HAP-1 (cell line): ENCODE data around the gene HS3ST3B1.

Source experiments
- DNase-seq, 2 experiments: peaks; one replicate each; pipeline ENCODE4 v3.0.0-alpha.2; 2016 to 2020; ENCODE audit warnings: low spot score in 2 of 2
- H3K27me3 ChIP-seq: fragments of 250-450 bp; sonication (Bioruptor Pico); 2 replicates; pipeline ENCODE4 v1.5.1; 2020; ENCODE audit warnings: low read depth, mild to moderate bottlenecking, moderate library complexity
- H3K36me3 ChIP-seq: fragments of 250-450 bp; sonication (Bioruptor Pico); replicated peaks from 2 replicates; pipeline ENCODE4 v1.5.1; 2020; ENCODE audit warnings: mild to moderate bottlenecking
- H3K4me1 ChIP-seq: fragments of 250-450 bp; sonication (Bioruptor Pico); 2 replicates; pipeline ENCODE4 v1.5.1; 2020; ENCODE audit warnings: mild to moderate bottlenecking
- H3K4me3 ChIP-seq: fragments of 250-450 bp; sonication (Bioruptor Pico); 2 replicates; pipeline ENCODE4 v1.5.1; 2020; ENCODE audit warnings: mild to moderate bottlenecking, moderate library complexity
- H3K9me3 ChIP-seq: fragments of 250-450 bp; sonication (Bioruptor Pico); 2 replicates; pipeline ENCODE4 v1.5.1; 2020; ENCODE audit warnings: mild to moderate bottlenecking, moderate library complexity
- in situ Hi-C: fragments of 300-500 bp; cut with MboI; formaldehyde crosslinking; loops from 3 replicates; pipeline ENCODE4 v1.14.3; 2020; ENCODE audit warnings: low sequenced_read_pairs, inconsistent platforms, mixed read lengths

The HS3ST3B1 gene

GRCh38 chr17:14398766-14399165 is 97.9 kb downstream of the HS3ST3B1 start:
- no peak overlapping the region for H3K4me3 ChIP-seq
- no peaks in the 10 kb centered on the region for H3K27me3 ChIP-seq
- no peaks in the 10 kb centered on the region for H3K4me1 ChIP-seq
- peaks cover 4% of the 10 kb centered on the region; the same call in 1 of the 2 replicates for H3K9me3 ChIP-seq
- in situ Hi-C loops, result no loop called here
- H3K36me3 ChIP-seq, result no peaks in the 10 kb centered on the region
- no peak for DNase-seq
